A549 (cell line): ENCODE results near the gene ZFYVE9.
"Not testable (repeated sequence)": the region's sequence is repeated elsewhere in the genome, so short reads cannot be mapped to it uniquely, and the experiment has no call there.

ENCODE experiments used
- CHD2 ChIP-seq: fragments of 150-350 bp; IDR thresholded peaks from 2 replicates; pipeline ENCODE4 v1.6.1; 2014; ENCODE audit warnings: low read length; ENCODE audit not compliant: partially characterized antibody
- CTCF ChIP-seq: fragments of >200 bp; sonication (Bioruptor Twin); formaldehyde crosslinking; IDR thresholded peaks from 3 replicates; pipeline ENCODE4 v1.5.1; 2016
- EHF ChIP-seq: fragments of 250-450 bp; sonication (Bioruptor Pico); IDR thresholded peaks from 2 replicates; pipeline ENCODE4 v1.5.0; 2020; ENCODE audit warnings: mild to moderate bottlenecking
- JUNB ChIP-seq: fragments of >200 bp; sonication (Bioruptor Twin); formaldehyde crosslinking; IDR thresholded peaks from 2 replicates; pipeline ENCODE4 v1.6.1; 2016
- POLR2A ChIP-seq: IDR thresholded peaks from 2 replicates; pipeline ENCODE4 v1.6.1; 2012; ENCODE audit warnings: mild to moderate bottlenecking, low read length
- ZFP36 ChIP-seq: fragments of 450-650 bp; IDR thresholded peaks from 2 replicates; pipeline ENCODE4 v1.6.1; 2014; ENCODE audit warnings: borderline replicate concordance; ENCODE audit not compliant: partially characterized antibody

GRCh38 chr1:52369851-52370250 lies 228.0 kb downstream of the ZFYVE9 start:
- TF ChIP-seq ZFP36; CTCF; EHF (CRISPR knock-in tag); CHD2; JUNB; POLR2A: not testable (repeated sequence)
